Panc1 (cell line): ENCODE data around the gene SORL1. TPM values are rescaled to one million over a fixed set of nuclear protein-coding genes. Genes with fewer than 3 reads are reported as not detected.

Source experiments
- ATAC-seq: fragments of 200-7000 bp; cut with Tn5 transposase; 2 replicates; pipeline ENCODE4 v1.9.1; 2020; ENCODE audit warnings: mild to moderate bottlenecking, moderate library complexity
- BruUV-seq: library from RNA; stranded (reverse); fragments of 400-500 nt; replicated peaks from 2 replicates; lab custom pipeline; 2021; lab: Mats Ljungman, UMichigan
- CTCF ChIA-PET: fragments of 300-600 bp; sonication (Branson Sonifier 250); formaldehyde crosslinking; loops from one replicate; lab custom pipeline; 2022; ENCODE audit warnings: antibody characterized with exemption; lab: Charles Lee
- POLR2A ChIA-PET: fragments of 300-600 bp; sonication (Branson Sonifier 250); formaldehyde crosslinking; loops from one replicate; lab custom pipeline; 2022; ENCODE audit warnings: antibody characterized with exemption; lab: Charles Lee
- DNase-seq: peaks from one replicate; pipeline ENCODE4 v3.0.0-alpha.2; 2010; ENCODE audit warnings: low read depth, low spot score
- H3K27ac ChIP-seq: 2 replicates; pipeline ENCODE4 v1.5.1; 2011; ENCODE audit warnings: mild to moderate bottlenecking, low read length, inconsistent platforms
- H3K27me3 ChIP-seq: fragments of 200-500 bp; sonication (Bioruptor generic); 2 replicates; pipeline ENCODE4 v1.6.0; 2014; ENCODE audit warnings: low read length, inconsistent platforms; ENCODE audit not compliant: control insufficient read depth, insufficient read depth
- H3K36me3 ChIP-seq: fragments of 200-500 bp; sonication (Bioruptor generic); 2 replicates; pipeline ENCODE4 v1.5.1; 2014; ENCODE audit warnings: inconsistent platforms, mild to moderate bottlenecking, low read length, moderate library complexity; ENCODE audit not compliant: control insufficient read depth, insufficient read depth
- H3K4me1 ChIP-seq: 2 replicates; pipeline ENCODE4 v1.5.1; 2011; ENCODE audit warnings: inconsistent platforms, mild to moderate bottlenecking, low read length, moderate library complexity; ENCODE audit not compliant: control insufficient read depth, insufficient read depth
- H3K4me3 ChIP-seq, 2 experiments: 2 replicates each; pipeline ENCODE4 v1.5.1; 2011 to 2012; ENCODE audit warnings: low read depth in 2 of 2, low read length in 2 of 2, mild to moderate bottlenecking in 2 of 2, inconsistent platforms in 1 of 2, moderate library complexity in 1 of 2
- H3K9me3 ChIP-seq: fragments of 200-500 bp; sonication (Bioruptor generic); 2 replicates; pipeline ENCODE4 v1.5.1; 2014; ENCODE audit warnings: low read depth, mild to moderate bottlenecking, inconsistent platforms, low read length, moderate library complexity; ENCODE audit not compliant: control insufficient read depth, insufficient read depth
- CTCF ChIP-seq: fragments of 450-650 bp; IDR thresholded peaks from 2 replicates; pipeline ENCODE4 v1.5.1; 2017; ENCODE audit warnings: mild to moderate bottlenecking
- POLR2AphosphoS5 ChIP-seq: IDR thresholded peaks from 2 replicates; pipeline ENCODE4 v1.6.1; 2012; ENCODE audit warnings: mild to moderate bottlenecking, low read depth, low read length, moderate library complexity
- REST ChIP-seq, 2 experiments: IDR thresholded peaks; 2 replicates each; pipeline ENCODE4 v1.6.1; 2011 to 2012; ENCODE audit warnings: low read depth in 2 of 2, control low read depth in 1 of 2, low read length in 1 of 2, mild to moderate bottlenecking in 1 of 2, moderate library complexity in 1 of 2; ENCODE audit not compliant: insufficient read depth in 1 of 2
- SIN3A ChIP-seq: IDR thresholded peaks from 2 replicates; pipeline ENCODE4 v1.6.1; 2012; ENCODE audit warnings: low read depth, mild to moderate bottlenecking, low read length, moderate library complexity, borderline replicate concordance; ENCODE audit not compliant: insufficient read depth
- TCF7L2 ChIP-seq: IDR thresholded peaks from 2 replicates; pipeline ENCODE4 v1.6.1; 2011; ENCODE audit warnings: mild to moderate bottlenecking, low read depth, low read length, inconsistent platforms
- in situ Hi-C: cut with HindIII; loops from 2 replicates; pipeline ENCODE4 v1.10.0; 2016; ENCODE audit warnings: low sequenced_read_pairs, low pct_unique_long_range_greater_than_20kb
- intact Hi-C: fragments of 100-400 bp; cut with micrococcal nuclease; formaldehyde crosslinking; loops from one replicate; pipeline ENCODE4 v1.10.0; 2022; ENCODE audit not compliant: unreplicated experiment
- total RNA-seq: library from RNA; stranded (reverse); gene quantifications from one replicate; pipeline ENCODE4 v1.2.1, GENCODE V29; 2021; ENCODE audit not compliant: unreplicated experiment

SORL1 gene
- total RNA-seq, 1 experiment from 2014 or later = 36.3 TPM

GRCh38 chr11:121474680-121475079 is 22.6 kb downstream of the SORL1 start:
- ChIA-PET POLR2A (interaction anchor here (0.6 kb wide), 1 partner anchor 75 kb away, joined by 3 read pairs; no protein-coding TSS in a partner anchor), CTCF (no interaction called here)
- in situ Hi-C loops = no loop called here
- H3K4me3 ChIP-seq = no peak overlapping the region
- no peaks in the 10 kb centered on the region for H3K36me3 ChIP-seq
- intact Hi-C loops = no loop called here
- H3K27me3 ChIP-seq = no peaks in the 10 kb centered on the region
- DNase-seq = no peak
- BruUV-seq = no TSS peak
- no peak for ATAC-seq
- H3K27ac ChIP-seq = no peak overlapping the region
- no peak for TF ChIP-seq TCF7L2
- no peak for TF ChIP-seq CTCF
- no peak for TF ChIP-seq REST (IDR thresholded peaks at IDR 0.05; ENCODE audit: insufficient read depth in 1 of 2, low read depth in 2 of 2, low read length in 1 of 2)
- TF ChIP-seq POLR2AphosphoS5 = no peak
- no peak for TF ChIP-seq SIN3A
- no peaks in the 10 kb centered on the region for H3K9me3 ChIP-seq
- no peaks in the 10 kb centered on the region for H3K4me1 ChIP-seq

GRCh38 chr11:121476379-121477032 is 24.4 kb downstream of the SORL1 start:
- intact Hi-C loops = no loop called here
- Histone ChIP-seq H3K27me3 (no peaks in the 10 kb centered on the region), H3K36me3 (no peaks in the 10 kb centered on the region), H3K27ac (0 out of 2 replicates have a peak overlapping the region, but pooled peaks have one; percentile 31), H3K4me3 (no peak overlapping the region), H3K4me1 (no peaks in the 10 kb centered on the region), H3K9me3 (no peaks in the 10 kb centered on the region)
- DNase-seq = no peak
- ChIA-PET CTCF (no interaction called here), POLR2A (no interaction called here)
- no peak for TF ChIP-seq POLR2AphosphoS5
- TF ChIP-seq TCF7L2 = no peak
- TF ChIP-seq REST (IDR thresholded peaks at IDR 0.05; ENCODE audit: insufficient read depth in 1 of 2, low read depth in 2 of 2, low read length in 1 of 2) = no peak
- no peak for TF ChIP-seq CTCF
- TF ChIP-seq SIN3A = no peak
- no peak for ATAC-seq
- in situ Hi-C loops = no loop called here
- BruUV-seq = no TSS peak
